HEK293T (cell line): ENCODE results near the gene KLRK1.

Source experiments
- FOXK2 ChIP-seq: fragments of 450-650 bp; IDR thresholded peaks from 2 replicates; pipeline ENCODE4 v1.6.1; 2016; ENCODE audit warnings: mild to moderate bottlenecking
- NFRKB ChIP-seq: fragments of 450-650 bp; IDR thresholded peaks from 2 replicates; pipeline ENCODE4 v1.6.1; 2016; ENCODE audit warnings: mild to moderate bottlenecking, moderate library complexity

DNA sequence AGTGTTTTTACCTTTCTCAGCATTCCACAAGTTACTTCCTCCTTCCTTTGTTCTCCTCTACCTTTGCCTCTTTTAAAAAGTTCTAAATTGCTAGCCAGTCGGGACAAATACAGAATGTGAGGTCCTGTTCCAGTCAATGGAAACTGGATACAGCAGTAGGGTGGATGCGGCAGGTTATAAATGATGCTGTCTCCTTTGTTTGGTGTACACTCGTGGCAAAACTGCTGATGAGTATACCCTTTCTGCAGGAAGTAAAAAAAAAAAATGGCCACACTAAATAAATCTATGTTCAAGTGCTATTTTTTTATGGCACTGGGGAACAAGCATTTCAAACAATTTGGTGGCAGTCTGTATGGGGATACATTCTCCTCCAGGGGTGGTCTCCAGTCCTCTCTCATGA is 27.5 kb downstream of the KLRK1 start:
- TF ChIP-seq NFRKB (no peak), FOXK2 (no peak)
